ENCODE data around the gene MTFMT. TPM values are rescaled to one million over a fixed set of nuclear protein-coding genes. Genes with fewer than 3 reads are reported as not detected.

Gene MTFMT
- total and polyA plus RNA-seq, 2 of the 13 experiments (the other 11 are each of a cell fraction or from before 2014, with no cell fraction given) = 9.9 to 23.2 TPM

DNA sequence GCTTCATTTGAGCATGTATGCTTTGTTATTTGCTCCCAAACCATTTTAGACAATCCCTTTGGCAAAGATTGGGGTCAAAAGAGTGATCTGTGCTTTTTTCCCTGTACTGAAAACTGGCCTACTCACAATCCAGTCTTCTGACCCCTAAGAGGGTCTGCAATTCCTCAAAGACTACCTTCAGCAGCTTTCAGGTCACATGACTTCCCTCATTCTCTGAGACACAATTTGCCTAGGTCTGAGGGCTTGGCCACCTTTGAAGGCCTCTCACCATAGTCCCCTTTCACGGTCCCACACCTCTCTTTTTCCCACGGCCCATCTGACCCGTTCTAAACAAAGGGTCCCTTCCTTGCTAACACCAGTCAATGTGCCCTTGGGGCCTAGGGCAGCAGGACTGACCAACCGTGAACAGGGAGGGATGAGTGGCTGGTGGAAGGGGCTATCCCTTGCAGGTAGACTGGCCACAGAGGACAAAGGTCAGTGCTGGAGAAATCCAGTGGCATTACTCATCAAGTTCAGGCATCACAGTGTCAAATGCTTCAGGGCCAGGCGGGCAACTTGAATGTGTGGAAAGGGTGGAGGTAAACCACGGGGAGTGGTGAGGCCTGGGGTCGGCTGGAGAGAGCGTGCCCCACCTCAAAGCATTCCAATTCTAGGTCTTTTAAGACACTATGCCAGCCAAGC is 27.6 kb upstream of the MTFMT start (continued):
- TF ChIP-seq PRPF4 (IDR thresholded peaks at IDR 0.05; ENCODE audit: low read depth, low read length, poor library complexity, severe bottlenecking) = no peak
- peak; percentile 85 for TF ChIP-seq PHF21A (CRISPR knock-in tag; IDR thresholded peaks at IDR 0.05)
- TF ChIP-seq DR1 (CRISPR knock-in tag; IDR thresholded peaks at IDR 0.05) = no peak
- no peak for TF ChIP-seq AGO2 (optimal IDR thresholded peaks at IDR 0.05; ENCODE audit: low read depth, low read length)
- TF ChIP-seq TFDP1 (CRISPR knock-in tag; IDR thresholded peaks at IDR 0.05; ENCODE audit: borderline replicate concordance) = peak; percentile 90
- no peak for TF ChIP-seq HNRNPUL1 (IDR thresholded peaks at IDR 0.05; ENCODE audit: low read depth, low read length)
- TF ChIP-seq ZNF724P (CRISPR knock-in tag; IDR thresholded peaks at IDR 0.05; ENCODE audit: borderline replicate concordance) = no peak
- no peak for TF ChIP-seq ZNF432 (CRISPR knock-in tag; IDR thresholded peaks at IDR 0.05; ENCODE audit: borderline replicate concordance)
- no peak; the same call in 1 of the 2 replicates for TF ChIP-seq ZNF501 (CRISPR knock-in tag; IDR thresholded peaks at IDR 0.05)
- no peak for TF ChIP-seq GMEB2 (CRISPR knock-in tag; IDR thresholded peaks at IDR 0.05; ENCODE audit: low read depth)
- TF ChIP-seq PHF8 (CRISPR knock-in tag; IDR thresholded peaks at IDR 0.05) = no peak; the same call in 1 of the 2 replicates
- TF ChIP-seq RAD51 (IDR thresholded peaks at IDR 0.05; ENCODE audit: borderline replicate concordance) = peak; percentile 55; the same call in 1 of the 2 replicates
- TF ChIP-seq FIP1L1 (IDR thresholded peaks at IDR 0.05; ENCODE audit: borderline replicate concordance, insufficient read depth, low read depth, low read length) = no peak
- peak; percentile 79 for TF ChIP-seq ZNF331 (CRISPR knock-in tag; IDR thresholded peaks at IDR 0.05)
- TF ChIP-seq FUBP1 (CRISPR knock-in tag; IDR thresholded peaks at IDR 0.05; ENCODE audit: borderline replicate concordance) = no peak
- 0 out of 2 replicates have a peak, but pooled peaks have one; percentile 47 for TF ChIP-seq HOXD1 (CRISPR knock-in tag; IDR thresholded peaks at IDR 0.05)
- TF ChIP-seq, protein P1, sequence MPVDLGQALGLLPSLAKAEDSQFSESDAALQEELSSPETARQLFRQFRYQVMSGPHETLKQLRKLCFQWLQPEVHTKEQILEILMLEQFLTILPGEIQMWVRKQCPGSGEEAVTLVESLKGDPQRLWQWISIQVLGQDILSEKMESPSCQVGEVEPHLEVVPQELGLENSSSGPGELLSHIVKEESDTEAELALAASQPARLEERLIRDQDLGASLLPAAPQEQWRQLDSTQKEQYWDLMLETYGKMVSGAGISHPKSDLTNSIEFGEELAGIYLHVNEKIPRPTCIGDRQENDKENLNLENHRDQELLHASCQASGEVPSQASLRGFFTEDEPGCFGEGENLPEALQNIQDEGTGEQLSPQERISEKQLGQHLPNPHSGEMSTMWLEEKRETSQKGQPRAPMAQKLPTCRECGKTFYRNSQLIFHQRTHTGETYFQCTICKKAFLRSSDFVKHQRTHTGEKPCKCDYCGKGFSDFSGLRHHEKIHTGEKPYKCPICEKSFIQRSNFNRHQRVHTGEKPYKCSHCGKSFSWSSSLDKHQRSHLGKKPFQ (CRISPR knock-in tag; IDR thresholded peaks at IDR 0.05; ENCODE audit: insufficient replicate concordance) = no peak
- TF ChIP-seq, protein P2, sequence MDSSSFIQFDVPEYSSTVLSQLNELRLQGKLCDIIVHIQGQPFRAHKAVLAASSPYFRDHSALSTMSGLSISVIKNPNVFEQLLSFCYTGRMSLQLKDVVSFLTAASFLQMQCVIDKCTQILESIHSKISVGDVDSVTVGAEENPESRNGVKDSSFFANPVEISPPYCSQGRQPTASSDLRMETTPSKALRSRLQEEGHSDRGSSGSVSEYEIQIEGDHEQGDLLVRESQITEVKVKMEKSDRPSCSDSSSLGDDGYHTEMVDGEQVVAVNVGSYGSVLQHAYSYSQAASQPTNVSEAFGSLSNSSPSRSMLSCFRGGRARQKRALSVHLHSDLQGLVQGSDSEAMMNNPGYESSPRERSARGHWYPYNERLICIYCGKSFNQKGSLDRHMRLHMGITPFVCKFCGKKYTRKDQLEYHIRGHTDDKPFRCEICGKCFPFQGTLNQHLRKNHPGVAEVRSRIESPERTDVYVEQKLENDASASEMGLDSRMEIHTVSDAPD (CRISPR knock-in tag; IDR thresholded peaks at IDR 0.05) = no peak
- peak; percentile 54 for TF ChIP-seq KDM2A (CRISPR knock-in tag; IDR thresholded peaks at IDR 0.05; ENCODE audit: borderline replicate concordance, low read depth)
- TF ChIP-seq KDM5A (IDR thresholded peaks at IDR 0.05; ENCODE audit: borderline replicate concordance, low read length) = no peak
- TF ChIP-seq ZNF350 (CRISPR knock-in tag; IDR thresholded peaks at IDR 0.05; ENCODE audit: borderline replicate concordance, low read depth) = peak; percentile 41; the same call in 1 of the 2 replicates
- TF ChIP-seq ZNF563 (CRISPR knock-in tag; IDR thresholded peaks at IDR 0.05) = no peak
